Endothelial cell (in vitro differentiated cells): ENCODE measurements around the gene FBXO41. TPM values are rescaled to one million over a fixed set of nuclear protein-coding genes. Genes with fewer than 3 reads are reported as not detected.

ENCODE experiments used
- DNase-seq: peaks from one replicate; pipeline ENCODE4 v3.0.0; 2021; ENCODE audit warnings: low spot score
- H3K27ac Mint-ChIP-seq: one replicate; pipeline ENCODE4 v1.8.0; 2021; ENCODE audit warnings: mixed read lengths, inconsistent platforms; ENCODE audit not compliant: unreplicated experiment
- H3K27me3 Mint-ChIP-seq: one replicate; pipeline ENCODE4 v1.8.0; 2021; ENCODE audit warnings: mild to moderate bottlenecking, moderate library complexity, mixed read lengths, inconsistent platforms; ENCODE audit not compliant: unreplicated experiment
- H3K36me3 Mint-ChIP-seq: one replicate; pipeline ENCODE4 v1.8.0; 2021; ENCODE audit warnings: mild to moderate bottlenecking, low read depth, mixed read lengths, inconsistent platforms; ENCODE audit not compliant: unreplicated experiment
- H3K4me1 Mint-ChIP-seq: one replicate; pipeline ENCODE4 v1.8.0; 2021; ENCODE audit warnings: mild to moderate bottlenecking, mixed read lengths, inconsistent platforms; ENCODE audit not compliant: unreplicated experiment
- H3K4me3 Mint-ChIP-seq: one replicate; pipeline ENCODE4 v1.8.0; 2021; ENCODE audit warnings: mild to moderate bottlenecking, mixed read lengths, inconsistent platforms; ENCODE audit not compliant: unreplicated experiment
- H3K9me3 Mint-ChIP-seq: one replicate; pipeline ENCODE4 v1.8.0; 2021; ENCODE audit warnings: mixed read lengths, inconsistent platforms; ENCODE audit not compliant: unreplicated experiment
- total RNA-seq: library from RNA; stranded (reverse); fragmentation: NEBNext Ultra II Directional; extraction: Animal tissue kit (Norgen Biotek cat#: 25700); gene quantifications from one replicate; pipeline ENCODE4 v1.2.1, GENCODE V29; 2021; ENCODE audit not compliant: unreplicated experiment
- TF ChIP-seq, protein P1 (sequence below): fragments of 200-600 bp; sonication (generic); IDR thresholded peaks from one replicate; pipeline ENCODE4 v1.5.0; 2021; ENCODE audit warnings: antibody characterized with exemption; ENCODE audit not compliant: unreplicated experiment

The FBXO41 gene
- total RNA-seq, 1 donor from 2014 or later = 2.1 TPM

GRCh38 chr2:73314441-73314840, 30.2 kb upstream of the FBXO41 start:
- H3K4me3 Mint-ChIP-seq = no peak overlapping the region
- H3K36me3 Mint-ChIP-seq = no peaks in the 10 kb centered on the region
- peaks cover 3% of the 10 kb centered on the region for H3K4me1 Mint-ChIP-seq
- H3K27ac Mint-ChIP-seq = no peak overlapping the region
- TF ChIP-seq, protein P1, sequence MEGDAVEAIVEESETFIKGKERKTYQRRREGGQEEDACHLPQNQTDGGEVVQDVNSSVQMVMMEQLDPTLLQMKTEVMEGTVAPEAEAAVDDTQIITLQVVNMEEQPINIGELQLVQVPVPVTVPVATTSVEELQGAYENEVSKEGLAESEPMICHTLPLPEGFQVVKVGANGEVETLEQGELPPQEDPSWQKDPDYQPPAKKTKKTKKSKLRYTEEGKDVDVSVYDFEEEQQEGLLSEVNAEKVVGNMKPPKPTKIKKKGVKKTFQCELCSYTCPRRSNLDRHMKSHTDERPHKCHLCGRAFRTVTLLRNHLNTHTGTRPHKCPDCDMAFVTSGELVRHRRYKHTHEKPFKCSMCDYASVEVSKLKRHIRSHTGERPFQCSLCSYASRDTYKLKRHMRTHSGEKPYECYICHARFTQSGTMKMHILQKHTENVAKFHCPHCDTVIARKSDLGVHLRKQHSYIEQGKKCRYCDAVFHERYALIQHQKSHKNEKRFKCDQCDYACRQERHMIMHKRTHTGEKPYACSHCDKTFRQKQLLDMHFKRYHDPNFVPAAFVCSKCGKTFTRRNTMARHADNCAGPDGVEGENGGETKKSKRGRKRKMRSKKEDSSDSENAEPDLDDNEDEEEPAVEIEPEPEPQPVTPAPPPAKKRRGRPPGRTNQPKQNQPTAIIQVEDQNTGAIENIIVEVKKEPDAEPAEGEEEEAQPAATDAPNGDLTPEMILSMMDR = no peak
- H3K9me3 Mint-ChIP-seq = no peaks in the 10 kb centered on the region
- no peak for DNase-seq
- peaks cover 1% of the 10 kb centered on the region for H3K27me3 Mint-ChIP-seq

DNA sequence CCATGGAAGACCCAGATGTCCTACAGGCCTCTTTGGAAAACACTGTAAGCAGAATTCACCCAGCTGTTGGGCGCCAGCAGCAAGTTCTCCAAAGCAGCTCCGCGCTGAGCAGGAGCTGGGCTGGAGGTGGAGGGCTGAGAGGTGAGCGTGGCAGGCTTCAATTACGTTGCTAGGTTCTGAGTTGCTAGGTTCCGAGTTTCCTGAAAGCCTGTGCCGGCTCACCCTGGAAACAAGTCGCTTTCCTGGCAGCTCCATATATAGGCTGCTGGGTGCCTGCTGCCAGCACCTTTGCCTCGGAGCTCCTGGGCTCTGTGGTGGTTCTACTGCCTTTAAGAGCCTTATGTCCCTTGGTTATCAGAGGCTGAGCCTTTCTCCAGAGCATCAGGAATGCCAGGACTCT, 23.4 kb upstream of the FBXO41 start:
- TF ChIP-seq, protein P1 = no peak
- Mint-ChIP-seq H3K4me1 (no peaks in the 10 kb centered on the region), H3K27ac (no peak overlapping the region), H3K4me3 (no peak overlapping the region), H3K36me3 (no peaks in the 10 kb centered on the region), H3K9me3 (no peaks in the 10 kb centered on the region), H3K27me3 (peaks cover 5% of the 10 kb centered on the region)
- no peak for DNase-seq

DNA sequence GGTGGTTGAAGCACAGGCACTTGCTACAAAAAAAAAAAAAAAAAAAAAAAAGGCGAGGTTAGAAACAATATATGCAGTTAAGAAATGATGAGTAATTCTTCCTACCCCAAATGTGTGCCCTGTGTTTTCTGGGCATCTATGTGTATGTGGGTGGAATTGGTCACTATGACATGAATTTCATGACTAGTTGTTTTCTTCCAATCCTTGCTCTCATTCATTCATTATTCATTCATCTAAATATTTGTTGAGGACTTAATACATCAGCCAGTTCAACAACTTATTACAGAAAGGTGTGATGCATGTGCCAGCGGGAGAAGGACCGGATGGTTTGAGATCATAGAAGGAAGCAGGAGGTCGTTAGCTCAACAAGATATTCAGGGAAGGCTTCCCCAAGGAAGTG, 17.4 kb upstream of the FBXO41 start:
- TF ChIP-seq, protein P1 = no peak
- no peak overlapping the region for H3K4me3 Mint-ChIP-seq
- H3K4me1 Mint-ChIP-seq = peaks cover 3% of the 10 kb centered on the region
- no peak for DNase-seq
- H3K27ac Mint-ChIP-seq = no peak overlapping the region
- H3K27me3 Mint-ChIP-seq = peaks cover 7% of the 10 kb centered on the region
- H3K36me3 Mint-ChIP-seq = no peaks in the 10 kb centered on the region
- H3K9me3 Mint-ChIP-seq = no peaks in the 10 kb centered on the region

GRCh38 chr2:73300926-73301325, 16.6 kb upstream of the FBXO41 start:
- H3K27ac Mint-ChIP-seq = no peak overlapping the region
- H3K27me3 Mint-ChIP-seq = peaks cover 7% of the 10 kb centered on the region

GRCh38 chr2:73297586-73297985, 13.3 kb upstream of the FBXO41 start:
- TF ChIP-seq, protein P1 = no peak
- Mint-ChIP-seq H3K9me3 (no peaks in the 10 kb centered on the region), H3K27ac (no peak overlapping the region), H3K4me1 (peaks cover 3% of the 10 kb centered on the region), H3K4me3 (no peak overlapping the region), H3K36me3 (no peaks in the 10 kb centered on the region), H3K27me3 (peaks cover 11% of the 10 kb centered on the region)
- no peak for DNase-seq

More at GRCh38 chr2:73300926-73301325, 16.6 kb upstream of the FBXO41 start:
- no peak for DNase-seq
- H3K36me3 Mint-ChIP-seq = no peaks in the 10 kb centered on the region
- peaks cover 3% of the 10 kb centered on the region for H3K4me1 Mint-ChIP-seq
- no peaks in the 10 kb centered on the region for H3K9me3 Mint-ChIP-seq
- TF ChIP-seq, protein P1 = no peak
- H3K4me3 Mint-ChIP-seq = no peak overlapping the region
